ENCODE measurements around the gene C20orf141. TPM values are rescaled to one million over a fixed set of nuclear protein-coding genes. Genes with fewer than 3 reads are reported as not detected.

Gene C20orf141
- total RNA-seq, 1 donor from 2014 or later, result not detected

DNA sequence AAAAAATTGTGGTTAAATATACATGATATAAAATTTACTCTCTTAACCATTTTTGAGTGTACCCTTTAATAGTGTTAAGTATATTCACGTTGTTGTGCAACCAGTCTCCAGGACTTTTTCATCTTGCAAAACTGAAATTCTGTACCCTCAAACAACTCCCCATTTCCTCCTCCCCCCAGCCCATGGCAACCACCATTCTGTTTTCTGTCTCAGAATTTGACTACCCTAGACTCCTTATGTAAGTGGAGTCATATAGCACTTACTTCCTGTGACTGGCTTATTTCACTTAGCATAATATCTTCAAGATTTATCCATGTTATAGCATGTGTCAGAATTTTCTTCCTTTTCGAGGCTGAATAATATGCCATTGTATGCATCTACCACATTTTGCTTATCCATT lies 30.8 kb downstream of the C20orf141 start:
- intact Hi-C loops (cut with micrococcal nuclease), result no loop called here

DNA sequence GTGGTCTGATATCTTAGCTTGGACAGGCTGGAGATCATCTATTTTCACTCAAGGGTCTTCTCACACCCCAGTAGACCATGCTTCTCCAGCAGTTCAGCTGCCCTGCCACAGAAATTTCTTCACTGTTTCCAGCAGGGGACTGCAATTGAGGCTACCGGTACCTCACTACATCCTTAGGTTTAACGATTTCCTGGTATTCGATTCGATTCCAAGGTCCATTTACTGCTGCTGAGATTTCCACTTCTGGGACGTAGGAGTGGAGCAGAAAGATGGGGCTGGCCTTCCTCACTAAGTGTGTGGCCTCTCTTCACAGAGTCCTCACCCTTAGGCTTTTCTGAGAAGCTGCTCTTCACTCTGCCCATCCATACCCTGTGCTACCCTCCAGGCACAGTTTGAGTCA lies 31.9 kb downstream of the C20orf141 start:
- intact Hi-C loops (cut with micrococcal nuclease), result no loop called here

- intact Hi-C loops (cut with micrococcal nuclease), result no loop called here
Measured at GRCh38 chr20:2847802-2848201, 33.0 kb downstream of the C20orf141 start.

DNA sequence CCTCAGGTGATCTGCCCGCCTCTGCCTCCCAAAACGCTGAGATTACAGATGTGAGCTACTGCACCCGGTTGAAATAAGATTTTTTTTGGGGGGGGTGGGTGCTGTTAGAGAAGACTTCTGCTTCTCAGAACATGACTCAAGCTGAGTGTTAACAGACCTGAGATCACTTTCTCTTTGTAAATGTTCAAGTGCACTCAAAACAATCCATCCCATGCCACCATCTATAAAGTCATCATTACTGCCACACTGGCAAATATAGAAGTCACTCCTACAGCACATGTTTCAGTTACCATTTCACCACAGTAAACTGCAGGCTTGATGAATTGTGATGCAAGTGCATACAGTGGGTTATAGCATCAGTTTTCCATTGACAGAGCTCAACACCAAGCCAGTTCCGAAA lies 34.7 kb downstream of the C20orf141 start:
- intact Hi-C loops (cut with micrococcal nuclease), result no loop called here

DNA sequence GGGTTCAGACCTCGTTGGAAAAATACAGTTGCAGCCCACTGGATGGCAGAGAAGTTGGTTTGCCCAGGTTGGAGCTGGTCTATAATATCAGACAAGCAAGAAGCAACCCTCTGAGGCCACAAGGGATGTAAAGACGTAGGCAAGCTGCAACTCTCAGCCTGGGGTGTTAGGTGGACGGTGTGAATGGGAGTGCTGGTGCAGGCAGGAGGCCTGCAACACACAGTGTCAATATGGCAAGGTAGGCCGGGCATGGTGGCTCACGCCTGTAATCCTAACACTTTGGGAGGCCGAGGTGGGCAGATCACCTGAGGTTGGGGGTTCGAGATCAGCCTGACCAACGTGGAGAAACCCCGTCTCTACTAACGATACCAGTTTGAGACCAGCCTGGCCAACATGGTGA lies 36.3 kb downstream of the C20orf141 start:
- intact Hi-C loops (cut with micrococcal nuclease), result loop anchor here (5.0 kb wide), 1 partner anchor 164 kb away; no protein-coding TSS in a partner anchor

- intact Hi-C loops (cut with micrococcal nuclease), result no loop called here
Measured at GRCh38 chr20:2858591-2858990, 43.8 kb downstream of the C20orf141 start.

- intact Hi-C loops (cut with micrococcal nuclease), result no loop called here
Measured at GRCh38 chr20:2859330-2860121, 44.7 kb downstream of the C20orf141 start.

GRCh38 chr20:2864626-2865025 lies 49.8 kb downstream of the C20orf141 start:
- intact Hi-C loops (cut with micrococcal nuclease), result no loop called here

DNA sequence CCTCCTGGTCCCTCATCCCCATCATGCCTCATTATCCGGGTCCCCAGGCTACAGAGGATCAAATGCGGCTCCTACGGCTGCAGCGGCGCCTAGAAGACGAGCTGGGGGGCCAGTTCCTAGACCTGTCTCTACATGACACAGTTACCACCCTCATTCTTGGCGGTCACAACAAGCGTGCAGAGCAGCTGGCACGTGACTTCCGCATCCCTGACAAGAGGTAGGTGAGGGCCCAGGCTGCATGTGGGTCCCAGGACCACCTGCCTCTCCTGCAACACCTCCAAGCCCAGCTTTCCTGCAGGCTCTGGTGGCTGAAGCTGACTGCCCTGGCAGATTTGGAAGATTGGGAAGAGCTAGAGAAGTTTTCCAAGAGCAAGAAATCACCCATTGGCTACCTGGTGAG lies 50.3 kb downstream of the C20orf141 start:
- intact Hi-C loops (cut with micrococcal nuclease), result no loop called here

Other genes starting within 250 kb of the C20orf141 start
- 478 and 501 TPM in 2 replicates for gene NOP56, start 162.4 kb upstream of the C20orf141 start, total RNA-seq
- 105 and 109 TPM in 2 replicates for gene IDH3B, start 150.8 kb upstream of the C20orf141 start, total RNA-seq
- gene EBF4, start 122.2 kb upstream of the C20orf141 start, total RNA-seq, result 3.3 and 3.7 TPM in 2 replicates
- 0.39 and 0.45 TPM in 2 replicates for gene CPXM1, start 14.4 kb upstream of the C20orf141 start, total RNA-seq
- not detected in 2 replicates for gene TMEM239, start 1.4 kb downstream of the C20orf141 start, total RNA-seq
- gene PCED1A, start 25.7 kb downstream of the C20orf141 start, total RNA-seq, result 22.0 and 23.4 TPM in 2 replicates
- 47.4 and 50.5 TPM in 2 replicates for gene VPS16, start 25.8 kb downstream of the C20orf141 start, total RNA-seq
- gene PTPRA, start 58.5 kb downstream of the C20orf141 start, total RNA-seq, result 65.4 and 70.2 TPM in 2 replicates
- 0.89 and 1.7 TPM in 2 replicates for gene GNRH2, start 228.6 kb downstream of the C20orf141 start, total RNA-seq
- gene MRPS26, start 231.1 kb downstream of the C20orf141 start, total RNA-seq, result 42.2 and 43.9 TPM in 2 replicates